Keratinocyte (primary cell): ENCODE measurements around the gene MPO.

Source experiments
- EZH2 ChIP-seq: IDR thresholded peaks from one replicate; pipeline ENCODE4 v1.6.1; 2012; ENCODE audit warnings: inconsistent platforms, mild to moderate bottlenecking, low read length, moderate library complexity
- TF ChIP-seq, protein P1 (sequence below), 3 experiments: IDR thresholded peaks in 1 of 3; conservative IDR thresholded peaks in 1 of 3; optimal IDR thresholded peaks in 1 of 3; 2 replicates in 2 of 3; 3 replicates in 1 of 3; pipeline versions ENCODE3 to v1.5.1; 2011; ENCODE audit warnings: low read length in 3 of 3, mild to moderate bottlenecking in 3 of 3, moderate library complexity in 2 of 3, control low read depth in 1 of 3, inconsistent platforms in 1 of 3; ENCODE audit not compliant: insufficient read depth in 2 of 3; ENCODE audit errors: extremely low read depth in 1 of 3

DNA sequence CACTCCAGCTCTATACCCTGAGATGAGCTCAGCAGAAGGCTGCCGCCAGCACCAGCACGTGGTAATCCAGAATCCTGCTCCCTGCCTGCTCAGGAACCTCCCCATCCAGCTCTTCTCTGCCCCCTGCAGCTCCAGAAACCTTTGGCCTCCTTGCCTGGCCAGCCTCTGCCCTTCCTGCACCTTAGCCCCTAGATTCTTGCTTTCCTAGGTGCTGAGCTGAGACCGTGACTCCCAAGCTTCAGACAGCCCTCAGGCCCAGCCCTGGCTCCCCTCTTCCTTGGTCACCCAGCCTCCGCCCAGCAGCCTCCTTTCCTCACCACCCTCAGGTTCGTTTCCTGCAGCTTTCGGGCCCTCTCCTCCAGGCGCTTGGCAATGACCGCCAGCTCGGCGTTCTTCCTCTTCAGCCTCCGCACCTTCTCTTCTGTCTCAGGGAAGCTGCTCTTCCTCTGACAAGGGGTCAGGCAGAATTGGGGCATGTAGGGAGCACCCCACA lies 45.3 kb upstream of the MPO start:
- TF ChIP-seq, protein P1, sequence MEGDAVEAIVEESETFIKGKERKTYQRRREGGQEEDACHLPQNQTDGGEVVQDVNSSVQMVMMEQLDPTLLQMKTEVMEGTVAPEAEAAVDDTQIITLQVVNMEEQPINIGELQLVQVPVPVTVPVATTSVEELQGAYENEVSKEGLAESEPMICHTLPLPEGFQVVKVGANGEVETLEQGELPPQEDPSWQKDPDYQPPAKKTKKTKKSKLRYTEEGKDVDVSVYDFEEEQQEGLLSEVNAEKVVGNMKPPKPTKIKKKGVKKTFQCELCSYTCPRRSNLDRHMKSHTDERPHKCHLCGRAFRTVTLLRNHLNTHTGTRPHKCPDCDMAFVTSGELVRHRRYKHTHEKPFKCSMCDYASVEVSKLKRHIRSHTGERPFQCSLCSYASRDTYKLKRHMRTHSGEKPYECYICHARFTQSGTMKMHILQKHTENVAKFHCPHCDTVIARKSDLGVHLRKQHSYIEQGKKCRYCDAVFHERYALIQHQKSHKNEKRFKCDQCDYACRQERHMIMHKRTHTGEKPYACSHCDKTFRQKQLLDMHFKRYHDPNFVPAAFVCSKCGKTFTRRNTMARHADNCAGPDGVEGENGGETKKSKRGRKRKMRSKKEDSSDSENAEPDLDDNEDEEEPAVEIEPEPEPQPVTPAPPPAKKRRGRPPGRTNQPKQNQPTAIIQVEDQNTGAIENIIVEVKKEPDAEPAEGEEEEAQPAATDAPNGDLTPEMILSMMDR (optimal IDR thresholded peaks at IDR 0.05 in 1 of 3, IDR thresholded peaks at IDR 0.05 in 1 of 3, conservative IDR thresholded peaks at IDR 0.05 in 1 of 3; ENCODE audit: extremely low read depth in 1 of 3, insufficient read depth in 2 of 3, low read length in 3 of 3), result no peak
- no peak for TF ChIP-seq EZH2
